Thoracic aorta endothelial cell (primary cell): ENCODE data around the gene CLCA2. TPM values are rescaled to one million over a fixed set of nuclear protein-coding genes. Genes with fewer than 3 reads are reported as not detected.

Source experiments
- total RNA-seq: library from RNA; depleted of rRNA; stranded (reverse); fragments of >200 nt; gene quantifications from 2 replicates; pipeline ENCODE4 v1.2.3, GENCODE V29; 2012

The CLCA2 gene
- total RNA-seq: 0.13 and 0.79 TPM in 2 replicates

GRCh38 chr1:86423873-86424272, at the start of gene CLCA2:
CLCA2 (plus strand) TSS chr1:86424171; CDS start chr1:86424248, 77 bp downstream.

DNA sequence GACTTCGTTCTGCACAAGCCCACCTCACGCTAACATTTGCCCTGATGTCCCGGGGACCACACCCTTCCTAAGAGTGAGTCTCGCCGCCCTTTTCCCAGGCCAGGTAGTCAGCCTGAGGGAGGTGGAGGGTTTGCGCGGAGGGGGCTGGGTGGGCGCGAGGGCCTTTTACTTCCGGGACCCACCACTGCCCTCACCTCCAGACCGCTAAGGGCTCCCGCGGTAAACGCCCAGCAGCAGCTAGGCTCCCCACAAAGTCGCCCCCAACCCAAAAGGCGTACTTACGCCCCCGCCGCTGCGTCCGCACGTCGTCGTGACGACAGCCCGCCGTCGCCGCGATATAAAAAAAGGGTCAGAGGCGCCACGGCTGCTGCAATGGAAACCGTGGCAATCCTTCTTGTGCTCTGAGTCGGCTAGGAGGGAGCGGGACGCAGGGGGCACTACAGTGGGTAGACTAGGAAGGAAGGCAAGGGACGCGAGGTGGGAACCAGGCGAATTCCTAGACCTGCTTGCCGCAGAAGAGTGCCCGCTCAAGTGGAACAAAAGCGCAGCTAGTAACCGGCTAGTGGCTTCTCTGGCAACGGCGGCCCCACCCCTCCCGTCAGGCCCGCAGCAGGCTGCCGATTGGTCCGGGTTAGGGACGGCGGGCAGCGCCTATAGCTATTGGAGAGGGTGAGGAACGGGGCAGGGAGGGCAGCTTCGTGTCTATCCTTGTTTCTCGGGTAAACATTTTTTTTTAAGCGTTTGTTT, 28.0 kb upstream of the CLCA2 start, which contains the start of gene ODF2L:
TSS of gene ODF2L (minus strand) at position 573 of the 747 bp plus-strand sequence. CDS start 9,296 bp downstream, outside the sequence.

GRCh38 chr1:86468501-86468977, 44.6 kb downstream of the CLCA2 start, which contains the start of gene CLCA1:
CLCA1 (plus strand) TSS chr1:86468927; CDS start chr1:86468972, 45 bp downstream.

Other genes with a start within 250 kb of the CLCA2 start
- gene ODF2L, start 27.8 kb upstream of the CLCA2 start, total RNA-seq: 98.0 and 111 TPM in 2 replicates
- not detected in 2 replicates for gene CLCA1, start 44.8 kb downstream of the CLCA2 start, total RNA-seq
- gene CLCA4, start 122.9 kb downstream of the CLCA2 start, total RNA-seq: not detected in 2 replicates